Activated CD4-positive, alpha-beta T cell treated with anti-CD3 and anti-CD28 coated beads, Interleukin-2, amount 50 U/mL, for 24 hours (primary cell): ENCODE results near the gene RND3.

Experiments
- DNase-seq, 2 donors: peaks; one replicate each; pipeline ENCODE4 v3.0.0-alpha.2; 2020; ENCODE audit warnings: low read depth in 1 of 2, low spot score in 1 of 2

The RND3 gene

GRCh38 chr2:150494234-150494945, 6.9 kb upstream of the RND3 start:
- no peak for DNase-seq

- no peak for DNase-seq
Observed at GRCh38 chr2:150491943-150492342, 4.5 kb upstream of the RND3 start.

- DNase-seq = no peak
Observed at GRCh38 chr2:150491430-150491829, 4.0 kb upstream of the RND3 start.

- no peak for DNase-seq
Observed at GRCh38 chr2:150490466-150490865, 3.0 kb upstream of the RND3 start.

GRCh38 chr2:150486539-150487484, 655 bp downstream of the RND3 start:
- DNase-seq = no peak

GRCh38 chr2:150485871-150486538, 1.5 kb downstream of the RND3 start:
- no peak for DNase-seq

GRCh38 chr2:150485114-150485870, 2.2 kb downstream of the RND3 start:
- DNase-seq = no peak

- DNase-seq = no peak
Observed at GRCh38 chr2:150484461-150485021, 2.9 kb downstream of the RND3 start.

GRCh38 chr2:150484006-150484405, 3.5 kb downstream of the RND3 start:
- no peak for DNase-seq

- no peak for DNase-seq
Observed at GRCh38 chr2:150483532-150483931, 3.9 kb downstream of the RND3 start.

GRCh38 chr2:150482667-150483400, 4.6 kb downstream of the RND3 start:
- no peak for DNase-seq

- DNase-seq = no peak
Observed at GRCh38 chr2:150482111-150482510, 5.4 kb downstream of the RND3 start.

GRCh38 chr2:150480971-150481830, 6.3 kb downstream of the RND3 start:
- DNase-seq = no peak

GRCh38 chr2:150480241-150480640, 7.2 kb downstream of the RND3 start:
- DNase-seq = no peak

- no peak for DNase-seq
Observed at GRCh38 chr2:150479075-150479915, 8.2 kb downstream of the RND3 start.

- DNase-seq = no peak
Observed at GRCh38 chr2:150478200-150478974, 9.1 kb downstream of the RND3 start.

GRCh38 chr2:150477347-150477746, 10.1 kb downstream of the RND3 start:
- DNase-seq = no peak
